HG02623 (cell line): ENCODE data around the gene NR2C2.

Experiments used
- ATAC-seq: cut with Tn5 transposase; IDR thresholded peaks from one replicate; pipeline ENCODE4 v1.9.1; 2021; ENCODE audit warnings: moderate library complexity; ENCODE audit not compliant: unreplicated experiment

Gene NR2C2

GRCh38 chr3:15096046-15096445 lies 148.7 kb downstream of the NR2C2 start:
- ATAC-seq = no peak

GRCh38 chr3:15097891-15098290 lies 150.5 kb downstream of the NR2C2 start:
- ATAC-seq = no peak
